NCI-H510A (cell line): ENCODE measurements around the gene ZNF396.

ENCODE experiments used
- DNase-seq: peaks from one replicate; lab custom pipeline; 2025; lab: John Stamatoyannopoulos, UW

ZNF396 gene

DNA sequence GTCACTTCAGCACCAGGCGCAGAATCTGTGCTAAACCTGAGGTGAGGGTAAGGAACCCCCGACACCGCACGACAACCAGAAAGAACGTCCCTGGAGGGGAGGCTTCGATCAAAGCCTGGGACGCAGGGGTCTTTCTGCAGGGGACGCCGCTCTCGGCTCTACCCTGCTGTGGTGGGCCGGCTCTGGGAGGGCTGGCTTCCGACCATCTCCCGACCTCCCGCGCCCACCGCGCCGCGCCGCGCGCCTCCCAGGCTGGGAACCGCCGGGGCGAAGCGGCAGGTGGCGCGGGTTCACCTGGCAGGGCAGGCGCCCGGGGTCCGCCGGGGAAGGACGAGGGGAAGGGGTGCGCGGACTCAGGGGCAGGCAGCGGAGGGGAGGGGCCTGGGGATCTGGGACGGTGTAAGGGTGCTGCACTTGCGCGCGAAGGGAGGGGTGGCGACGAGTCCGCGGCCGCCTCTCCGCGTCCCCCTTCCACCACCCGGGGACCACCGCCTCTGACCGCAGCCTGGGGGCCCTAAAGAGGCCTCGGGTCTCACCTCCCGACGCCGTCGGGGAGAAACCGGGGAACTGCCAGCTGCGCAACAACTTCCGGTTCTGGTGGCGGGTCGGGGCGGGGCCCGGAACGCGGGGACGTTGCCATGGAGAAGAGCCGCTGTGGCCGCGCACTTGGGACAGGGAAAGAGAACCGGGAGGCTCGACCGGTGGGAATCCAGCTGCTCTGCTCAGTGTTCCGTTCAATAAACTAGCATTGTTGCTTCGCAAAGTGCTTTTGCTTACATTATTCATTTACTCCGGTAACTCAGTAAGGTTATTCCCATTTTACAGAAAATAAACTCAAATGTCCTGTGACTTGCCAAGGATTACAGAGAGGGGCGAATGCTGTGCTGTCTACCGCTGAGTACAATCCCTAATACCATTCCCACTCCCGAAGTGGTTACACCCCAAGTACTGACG lies at the start of gene ZNF396:
ZNF396 (minus strand) TSS at position 596 of the 954 bp plus-strand sequence. CDS start 3,045 bp downstream, outside the sequence.
- peak; percentile 81 for DNase-seq

DNA sequence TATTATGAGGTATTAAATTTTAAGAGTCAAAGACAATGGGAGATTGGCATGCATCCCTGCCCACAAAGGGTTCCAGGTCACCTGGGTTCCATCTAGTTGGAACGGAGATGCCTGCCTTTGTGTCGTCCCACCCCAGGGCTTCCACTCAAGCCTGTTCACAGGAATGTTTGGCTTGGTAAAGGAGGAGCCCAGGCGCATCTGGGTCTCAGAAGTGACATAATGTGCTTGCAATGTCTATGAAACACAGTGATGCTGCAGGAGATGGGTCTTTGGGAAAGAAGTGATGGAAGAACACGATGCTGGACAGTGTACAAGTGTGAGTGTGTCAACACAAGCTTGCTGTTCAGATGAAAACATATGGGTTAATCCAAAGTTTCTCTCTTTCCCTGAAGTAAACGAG lies 49.6 kb upstream of the ZNF396 start:
- DNase-seq: no peak

DNA sequence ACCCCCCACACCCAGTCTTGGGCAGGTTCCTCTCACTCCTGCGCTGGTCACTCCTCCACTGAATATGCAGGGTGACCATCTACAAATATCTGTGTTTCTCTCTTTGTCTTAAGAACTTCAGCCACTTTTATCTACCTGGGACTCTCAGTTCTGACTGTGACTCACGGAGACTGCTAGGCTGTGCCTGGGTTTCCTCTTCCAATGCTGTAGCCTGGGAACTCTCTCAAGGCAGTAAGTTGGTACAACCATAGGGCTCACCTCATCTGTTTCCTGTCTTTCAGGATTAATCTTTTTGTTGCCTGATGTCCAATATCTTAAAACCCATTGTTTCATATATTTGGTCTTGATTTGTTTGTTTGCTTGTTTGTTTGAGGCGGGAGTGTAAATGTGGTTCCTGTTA lies 47.2 kb upstream of the ZNF396 start:
- DNase-seq: no peak

DNA sequence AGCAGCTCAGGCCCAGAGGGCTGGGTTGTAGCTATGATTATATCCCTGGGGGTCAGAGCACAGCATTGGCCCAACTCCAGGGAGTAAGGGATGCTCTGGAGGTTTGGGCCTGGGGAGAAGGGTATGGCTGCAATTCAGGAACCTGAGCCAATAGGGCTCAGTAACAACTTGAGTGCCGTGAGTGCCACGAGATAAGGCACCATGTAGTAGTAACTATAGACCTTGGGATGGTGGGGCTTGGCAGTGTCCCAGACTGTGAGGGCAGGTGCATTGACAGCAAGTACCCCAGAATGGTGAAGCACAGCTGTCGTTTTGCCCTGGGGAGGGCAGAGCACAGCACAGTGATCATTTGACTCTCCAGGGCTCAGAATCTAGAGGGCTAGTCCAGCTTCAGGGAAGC lies 45.1 kb upstream of the ZNF396 start:
- DNase-seq: no peak

DNA sequence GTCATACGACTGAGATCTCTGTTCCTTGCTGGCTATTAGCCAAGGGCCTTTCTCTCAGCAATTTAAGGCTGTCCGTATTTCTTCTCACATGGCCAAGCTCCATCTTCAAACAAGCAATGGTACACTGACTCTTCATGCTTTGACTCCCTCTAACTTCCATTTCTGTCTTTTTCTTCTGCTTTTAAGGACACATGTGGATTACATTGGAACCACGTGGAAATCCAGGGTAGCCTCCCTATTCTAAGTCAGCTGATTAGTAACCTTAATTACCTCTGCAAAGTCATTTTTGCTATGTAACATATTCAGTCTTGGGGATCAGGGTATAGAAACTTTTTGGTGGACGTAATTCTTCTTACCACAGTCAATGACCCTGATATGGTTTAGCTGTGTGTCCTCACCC lies 41.5 kb upstream of the ZNF396 start:
- no peak for DNase-seq

DNA sequence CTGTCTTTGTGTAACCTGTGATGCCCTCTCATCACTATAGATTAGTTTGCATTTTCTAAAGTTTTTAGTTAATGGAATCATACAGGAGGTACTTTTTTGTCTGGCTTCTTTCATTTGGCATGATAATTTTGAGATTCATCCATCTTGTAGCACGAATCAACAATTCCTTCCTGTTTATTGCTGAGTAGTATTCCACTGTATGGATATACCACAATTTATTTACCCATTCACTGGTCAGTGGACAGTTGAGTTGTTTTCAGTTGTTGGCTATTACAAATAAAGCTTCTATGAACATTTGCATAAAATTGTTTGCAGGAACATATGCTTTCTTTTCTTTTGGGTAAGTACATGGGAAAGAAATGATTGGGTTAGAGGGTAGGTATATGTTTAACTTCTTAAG lies 40.1 kb upstream of the ZNF396 start:
- no peak for DNase-seq

DNA sequence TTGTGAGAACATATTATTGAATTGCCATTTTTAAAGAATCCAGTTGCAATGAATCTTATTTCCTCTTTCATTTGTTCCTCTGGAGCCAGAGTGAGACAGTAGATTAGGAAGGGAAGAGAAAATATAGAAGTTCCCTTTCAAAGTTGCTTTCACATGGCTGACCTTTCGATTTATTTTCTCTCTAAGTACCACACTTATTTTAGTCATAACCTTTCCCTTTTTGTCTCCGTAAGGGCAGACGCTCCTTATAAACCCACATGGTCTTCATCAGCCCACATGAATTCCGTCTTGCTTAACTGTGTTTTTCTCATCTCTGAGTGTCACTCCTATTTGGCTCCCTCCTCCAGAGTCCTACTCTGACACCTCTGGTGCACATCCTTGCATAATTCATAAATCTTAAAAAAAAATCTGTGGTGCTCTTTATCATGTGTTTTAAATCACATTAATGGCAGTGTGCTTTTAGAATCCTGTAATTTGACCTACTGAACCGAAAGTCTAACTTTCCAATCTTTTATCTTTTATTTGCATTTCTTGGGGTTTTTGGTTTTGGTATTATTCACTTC lies 38.5 kb upstream of the ZNF396 start:
- DNase-seq: no peak

DNA sequence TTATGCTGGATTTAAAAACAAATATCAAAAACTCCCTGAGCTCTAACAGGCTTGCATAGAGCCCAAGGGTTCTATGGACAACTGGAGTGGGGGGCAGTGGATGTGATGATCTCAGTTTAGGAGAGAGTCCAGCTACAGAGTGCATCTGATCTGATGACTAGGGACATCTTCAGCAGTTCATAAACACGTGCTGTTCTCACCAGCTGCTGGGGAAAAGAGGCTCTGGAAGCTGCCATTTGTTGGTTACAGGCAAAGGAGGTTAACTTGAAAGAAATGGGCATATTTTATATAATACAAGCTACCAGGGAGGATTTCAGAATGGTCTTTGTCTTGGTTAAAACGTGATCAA lies 36.0 kb upstream of the ZNF396 start:
- no peak for DNase-seq

DNA sequence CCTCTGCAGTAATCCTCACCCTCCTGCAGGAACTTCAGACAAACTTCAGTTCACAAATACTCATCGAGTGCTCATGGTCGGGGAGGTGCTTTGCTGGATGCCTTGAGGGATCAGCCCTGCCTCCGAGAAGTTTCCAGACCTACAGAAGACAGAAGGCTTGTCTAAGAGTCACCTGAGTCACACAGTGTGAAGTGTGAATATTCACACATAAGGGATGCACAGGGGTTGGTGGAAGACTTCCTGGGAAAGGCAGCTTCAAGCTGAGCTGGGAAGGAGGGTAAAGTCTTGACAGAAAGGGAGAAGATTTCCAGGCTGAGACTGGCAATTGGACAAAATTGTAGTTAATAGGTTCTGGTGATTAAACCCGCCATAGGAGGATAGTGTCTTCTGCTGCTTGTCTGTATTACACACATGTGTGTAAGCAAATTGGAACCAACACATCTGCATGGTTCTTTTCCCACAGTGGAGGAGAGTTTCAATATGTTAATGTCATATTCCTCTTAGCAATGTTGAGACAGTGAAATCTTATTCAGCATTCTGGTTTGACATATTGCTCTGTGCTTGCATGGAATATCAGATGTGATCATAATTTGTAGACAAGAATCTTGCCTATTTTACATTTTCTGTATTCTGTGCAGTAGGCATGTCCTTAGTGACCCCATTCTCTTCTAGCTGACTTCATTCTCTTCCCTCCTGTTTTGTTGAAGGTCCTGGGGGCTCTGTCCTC lies 34.7 kb upstream of the ZNF396 start:
- no peak for DNase-seq

DNA sequence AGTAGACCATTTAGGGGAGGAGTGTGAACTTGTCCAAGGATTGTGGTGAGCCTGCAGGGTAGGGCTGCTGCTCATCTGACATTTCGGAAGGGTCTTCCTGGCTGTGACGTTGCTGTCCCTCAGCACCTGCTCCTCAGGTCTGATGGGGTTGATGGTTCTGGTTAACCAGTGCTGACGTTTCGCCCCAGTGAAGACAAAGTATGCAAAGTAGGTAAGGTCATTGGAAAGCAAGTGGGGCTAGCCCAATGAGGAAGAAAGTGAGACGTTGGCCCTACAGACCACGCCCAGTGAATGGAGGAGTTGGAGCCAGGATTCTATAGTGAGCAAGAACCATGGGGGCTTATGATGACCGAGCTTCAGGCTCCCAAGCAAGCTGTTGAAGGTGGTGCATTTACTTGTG lies 33.4 kb upstream of the ZNF396 start:
- DNase-seq: no peak

DNA sequence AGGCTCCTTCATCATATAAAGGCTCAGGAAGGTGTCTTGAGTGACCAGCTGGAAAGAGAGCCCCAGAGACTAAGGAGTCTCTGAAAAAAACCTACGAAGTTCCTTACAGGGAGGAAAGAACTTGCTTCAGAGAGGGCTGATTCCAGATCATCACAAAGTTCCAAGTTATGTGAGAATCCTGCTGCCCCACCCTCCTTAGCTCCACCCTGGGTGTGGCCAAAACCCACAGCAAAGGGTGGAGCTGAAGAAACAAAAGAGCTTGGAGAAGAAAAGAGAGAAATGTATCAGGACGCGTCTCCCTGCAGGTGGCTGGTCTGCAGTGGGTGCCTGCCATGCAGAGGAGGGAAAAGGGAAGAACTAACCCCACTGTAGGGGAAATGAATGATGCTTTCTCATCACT lies 32.8 kb upstream of the ZNF396 start:
- DNase-seq: no peak

DNA sequence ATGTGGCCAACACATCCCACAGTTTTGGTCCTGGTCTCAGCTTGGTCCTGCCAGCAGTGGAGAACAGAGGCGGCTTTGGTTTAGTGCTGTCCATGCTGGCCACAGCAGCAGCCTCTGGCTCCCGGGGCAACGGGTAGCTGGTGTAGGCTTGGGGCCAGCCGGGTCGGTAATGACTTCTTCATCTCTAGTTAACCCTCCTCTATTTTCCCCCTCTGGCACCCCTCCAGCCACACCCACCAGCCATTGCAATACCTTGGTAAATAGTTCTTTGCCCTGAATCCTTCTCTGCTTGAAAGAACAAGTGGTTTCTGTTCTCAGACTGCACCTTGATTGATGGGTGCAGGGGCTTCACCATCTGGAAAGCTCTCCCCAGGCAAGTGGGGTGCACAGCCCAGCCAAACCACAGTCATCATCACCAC lies 31.7 kb upstream of the ZNF396 start:
- no peak for DNase-seq

DNA sequence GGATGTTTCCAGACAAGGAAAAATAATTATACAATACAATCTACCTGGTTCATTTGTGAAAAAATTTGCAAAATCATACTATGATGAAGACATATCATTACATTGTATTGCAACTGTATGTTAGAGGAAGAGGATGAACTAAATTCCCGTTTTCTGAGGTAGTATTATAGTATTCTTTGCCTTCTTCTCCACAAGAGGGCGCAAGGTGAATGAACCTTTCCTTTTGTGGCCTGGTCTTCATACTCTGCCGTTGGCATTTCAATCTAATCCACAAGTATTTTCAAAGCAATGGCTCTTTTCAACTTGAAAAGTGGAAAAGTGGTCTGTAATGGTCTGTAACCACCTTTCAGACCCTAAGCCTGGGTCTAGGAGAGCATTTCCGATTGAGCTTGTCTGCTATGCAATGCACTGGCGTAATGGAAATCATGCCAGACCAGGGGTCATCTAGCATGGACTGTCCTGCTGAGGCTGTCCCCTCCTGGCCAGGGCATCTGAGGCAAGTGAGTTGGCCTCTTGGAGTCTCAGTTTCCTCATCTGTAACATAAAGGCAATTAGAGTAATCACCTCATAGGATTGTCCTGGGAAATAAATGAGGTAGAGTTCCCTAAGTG lies 30.8 kb upstream of the ZNF396 start:
- peak; percentile 56 for DNase-seq

DNA sequence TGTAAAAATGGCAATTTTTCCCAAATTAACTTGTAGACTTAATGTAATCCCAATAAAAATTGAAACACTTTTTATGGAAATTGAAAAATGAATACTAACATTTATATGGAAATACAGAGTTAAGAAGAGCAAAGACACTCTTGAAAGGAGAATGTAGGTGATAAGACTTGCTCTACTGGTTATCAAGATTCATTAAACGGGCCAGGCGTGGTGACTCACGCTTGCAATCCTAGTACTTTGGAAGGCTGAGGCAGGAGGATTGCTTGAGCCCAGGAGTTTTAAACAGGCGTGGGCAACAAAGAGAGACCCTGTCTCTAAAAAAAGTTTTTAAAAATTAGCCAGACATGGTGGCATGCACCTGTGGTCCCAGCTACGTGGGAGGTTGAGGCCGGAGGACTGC lies 29.5 kb upstream of the ZNF396 start:
- no peak for DNase-seq

DNA sequence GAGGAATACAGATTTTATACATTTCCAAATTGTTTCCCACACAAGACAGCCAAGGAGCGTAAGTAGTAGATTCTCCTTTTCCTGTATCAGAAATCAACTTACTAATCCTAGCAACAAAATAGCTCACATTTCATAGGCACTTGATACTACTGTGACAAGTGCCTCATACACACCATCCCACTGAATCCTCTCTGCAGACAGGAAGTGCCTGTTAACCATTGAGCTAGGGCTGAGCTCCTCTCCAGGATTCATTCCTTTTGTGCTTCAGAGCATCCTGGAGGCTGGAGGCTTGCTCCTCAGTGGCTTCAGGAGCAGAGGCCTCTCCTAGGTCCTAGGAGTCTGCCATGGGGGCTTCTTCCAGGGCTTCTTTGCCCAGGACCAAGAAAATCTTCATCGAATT lies 20.8 kb upstream of the ZNF396 start:
- DNase-seq: peak; percentile 87

DNA sequence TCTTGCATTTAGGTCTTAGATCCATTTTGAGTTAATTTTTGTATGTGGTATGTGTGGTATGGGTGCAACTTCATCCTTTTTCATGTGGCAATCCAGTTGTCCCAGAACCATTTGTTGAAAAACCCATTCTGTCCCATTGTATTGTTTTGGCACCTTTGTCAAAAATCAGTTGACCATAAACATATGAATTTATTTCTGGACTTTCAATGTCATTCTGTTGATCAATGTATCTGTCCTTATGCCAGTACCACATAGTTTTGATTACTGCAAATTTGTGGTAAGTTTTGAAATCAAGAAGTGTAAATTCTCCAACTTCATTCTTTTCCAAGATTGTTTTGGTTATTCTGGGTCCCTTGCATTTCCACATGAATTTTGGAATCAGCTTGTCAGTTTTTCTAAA lies 16.6 kb upstream of the ZNF396 start:
- no peak for DNase-seq

DNA sequence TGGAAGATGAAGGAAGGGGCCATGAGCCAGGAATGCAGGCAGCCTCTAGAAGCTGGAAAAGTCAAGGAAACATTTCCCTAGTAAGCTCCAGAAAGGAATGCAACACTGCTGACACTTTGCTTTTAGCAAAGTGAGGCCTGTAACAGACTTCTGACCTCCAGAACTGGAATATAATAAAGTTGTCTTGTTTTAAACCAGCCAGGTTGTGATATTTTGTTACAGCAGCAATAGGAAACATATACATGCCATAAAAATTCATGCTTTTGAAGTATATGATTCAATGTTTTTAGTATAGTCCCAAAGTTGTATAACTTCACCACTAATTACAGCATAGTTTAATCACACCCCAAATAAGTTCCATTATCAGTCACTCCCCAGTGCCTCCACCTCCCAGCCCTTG lies 15.2 kb upstream of the ZNF396 start:
- no peak for DNase-seq

DNA sequence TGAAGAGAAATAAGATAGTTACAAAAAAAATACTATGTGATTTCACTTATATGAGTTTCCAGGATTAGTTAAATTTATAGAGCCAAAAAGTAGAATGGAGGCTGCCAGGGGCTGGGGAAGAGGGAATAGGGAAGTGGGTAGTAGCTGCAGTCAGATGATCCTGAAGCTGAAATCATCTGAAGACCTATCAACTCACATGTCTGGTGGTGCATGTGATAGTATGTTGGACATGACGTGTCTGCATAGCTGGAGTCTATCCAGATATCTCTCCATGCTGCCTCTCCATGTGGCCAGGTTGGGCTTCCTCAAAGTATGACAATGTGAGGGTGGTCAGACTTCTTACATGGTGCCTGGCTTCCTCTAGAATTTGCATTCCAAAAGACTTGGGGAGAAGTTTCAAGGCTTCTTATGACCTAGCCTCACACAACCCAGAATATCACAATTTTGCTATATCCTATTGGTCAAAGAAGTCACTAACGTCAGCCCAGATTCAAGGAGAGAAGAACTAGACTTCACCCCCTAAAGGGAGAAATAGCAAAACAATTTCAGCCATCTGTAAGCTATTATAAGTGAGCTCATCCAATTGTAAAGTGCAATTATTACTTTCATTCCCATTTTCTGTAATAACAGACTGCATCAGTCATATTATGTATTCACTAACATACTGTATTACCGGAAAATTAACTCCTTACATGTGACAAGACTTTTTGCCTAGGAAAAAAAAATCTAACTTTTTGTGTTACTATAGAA lies 14.0 kb upstream of the ZNF396 start:
- no peak for DNase-seq

DNA sequence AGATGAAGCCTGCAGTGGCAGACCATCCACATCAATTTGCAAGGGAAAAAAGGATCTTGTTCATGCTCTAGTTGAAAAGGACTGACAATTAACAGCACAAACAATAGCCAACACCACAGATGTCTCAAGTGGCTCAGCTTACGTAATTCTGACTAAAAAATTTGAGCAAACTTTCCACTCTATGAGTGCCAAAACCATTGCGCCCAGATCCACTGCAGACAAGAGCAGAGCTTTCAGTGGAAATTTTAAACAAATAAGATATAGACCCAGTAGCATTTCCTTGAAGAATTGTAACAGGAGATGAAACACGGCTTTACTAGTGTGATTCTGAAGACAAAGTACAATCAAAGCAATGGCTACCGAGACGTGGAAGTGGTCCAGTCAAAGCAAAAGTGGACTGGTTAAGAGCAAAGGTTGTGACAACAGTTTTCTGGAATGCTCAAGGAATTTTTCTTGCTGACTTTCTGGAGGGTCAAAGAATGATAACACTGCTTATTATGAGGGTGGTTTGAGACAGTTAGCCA lies 12.0 kb upstream of the ZNF396 start:
- no peak for DNase-seq

DNA sequence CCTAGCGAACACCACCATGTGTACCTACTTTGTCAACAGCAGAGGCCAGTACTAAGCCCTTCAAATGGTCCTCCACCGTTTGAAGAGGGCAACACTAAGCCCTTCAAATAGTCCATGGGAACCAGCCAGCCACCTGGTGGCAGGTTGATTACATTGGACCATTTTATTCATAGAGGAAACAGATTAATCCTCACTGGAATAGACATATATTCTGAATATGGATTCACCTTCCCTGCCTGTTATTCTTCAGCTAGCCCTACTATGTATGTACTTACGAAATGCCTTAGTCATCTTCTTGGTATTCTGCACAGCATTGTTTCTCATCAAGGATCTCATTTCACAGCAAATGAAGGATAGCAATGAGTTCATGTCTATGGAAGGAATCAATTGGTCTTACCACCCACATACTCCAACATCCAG lies 10.0 kb upstream of the ZNF396 start:
- peak; percentile 82 for DNase-seq

DNA sequence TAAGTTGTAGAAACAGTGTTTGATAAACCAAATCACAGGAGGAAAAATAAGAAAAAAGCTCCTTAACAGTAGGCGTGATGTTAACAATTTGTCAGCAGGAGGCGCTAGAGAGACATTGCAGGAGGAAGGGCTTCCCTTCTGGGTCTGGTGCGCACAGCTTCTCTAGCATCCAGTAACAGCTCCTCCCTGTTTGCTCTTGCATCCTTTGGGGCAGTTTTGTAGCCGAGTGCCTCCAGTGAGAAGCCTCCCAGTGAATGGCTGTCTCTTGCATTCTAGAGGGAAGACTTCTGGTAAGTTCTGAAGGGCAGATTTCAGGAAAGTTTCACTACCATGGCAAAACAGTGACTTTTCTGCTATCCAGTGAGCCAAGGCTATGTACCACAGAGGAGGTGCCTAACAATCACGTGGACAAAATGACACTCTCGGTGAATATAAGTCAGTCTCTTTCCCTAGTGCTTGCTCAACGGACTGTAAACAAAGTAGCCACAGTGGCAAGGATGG lies 9.5 kb upstream of the ZNF396 start:
- peak; percentile 91 for DNase-seq
